Measurements from ENCODE around the gene BGLAP.
A peak's percentile ranks its signal among the peaks of the same experiment; 100 is the strongest.
"Not testable (repeated sequence)": the region's sequence is repeated elsewhere in the genome, so short reads cannot be mapped to it uniquely, and the experiment has no call there.

Gene BGLAP

GRCh38 chr1:156214024-156214748 is 27.8 kb upstream of the BGLAP start:
- peaks cover 9% of the 10 kb centered on the region for H3K36me3 ChIP-seq (ENCODE audit: low read depth)
- no peaks in the 10 kb centered on the region for H3K9me3 ChIP-seq (ENCODE audit: severe bottlenecking)
- no peaks in the 10 kb centered on the region for H3K27me3 ChIP-seq (ENCODE audit: insufficient read depth, poor library complexity, severe bottlenecking)
- H3K27ac ChIP-seq (ENCODE audit: poor library complexity, severe bottlenecking), result peak overlapping the region; percentile 75
- ATAC-seq (ENCODE audit: low read depth) (peak; percentile 9; the same call in 2 of the 3 replicates), DNase-seq (ENCODE audit: low spot score) (no peak)
- H3K4me3 ChIP-seq (ENCODE audit: severe bottlenecking), result peak overlapping the region; percentile 62
- TF ChIP-seq CTCF (IDR thresholded peaks at IDR 0.05; ENCODE audit: poor library complexity, severe bottlenecking), result no peak
- H3K4me1 ChIP-seq (ENCODE audit: insufficient read depth, poor library complexity, severe bottlenecking), result peaks cover 20% of the 10 kb centered on the region

- not testable (repeated sequence) for H3K4me3 ChIP-seq (ENCODE audit: severe bottlenecking); H3K9me3 ChIP-seq (ENCODE audit: severe bottlenecking); ATAC-seq (ENCODE audit: low read depth)
These were observed 25.5 kb upstream of the BGLAP start for GRCh38 chr1:156216361-156217086.

DNA sequence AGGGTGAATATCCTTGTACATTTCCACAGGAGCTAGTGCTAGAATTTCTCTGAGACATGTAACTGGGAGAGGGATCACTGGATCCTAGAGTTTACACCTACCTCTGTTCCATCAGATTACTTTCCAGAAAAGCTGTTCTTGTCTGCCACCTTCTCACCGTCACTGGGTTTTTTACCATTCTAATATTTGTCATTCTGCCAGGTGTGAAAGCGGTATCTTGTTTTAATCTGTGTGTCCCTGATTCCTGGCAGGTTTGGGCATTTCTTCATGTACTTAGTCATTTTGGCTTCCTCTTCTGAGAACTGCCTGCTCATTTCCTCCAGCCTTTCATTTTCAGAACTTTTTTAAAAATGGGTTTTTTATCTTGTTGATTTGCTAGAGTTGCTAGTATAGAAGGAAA is 24.1 kb upstream of the BGLAP start:
- H3K27me3 ChIP-seq (ENCODE audit: insufficient read depth, poor library complexity, severe bottlenecking), result no peaks in the 10 kb centered on the region
- ATAC-seq (ENCODE audit: low read depth), result no peak; the same call in 2 of the 3 replicates
- H3K9me3 ChIP-seq (ENCODE audit: severe bottlenecking), result no peaks in the 10 kb centered on the region
- no peak for DNase-seq (ENCODE audit: low spot score)
- peak overlapping the region; percentile 62 for H3K27ac ChIP-seq (ENCODE audit: poor library complexity, severe bottlenecking)
- no peak for TF ChIP-seq CTCF (IDR thresholded peaks at IDR 0.05; ENCODE audit: poor library complexity, severe bottlenecking)
- H3K36me3 ChIP-seq (ENCODE audit: low read depth), result peaks cover 29% of the 10 kb centered on the region
- peaks cover 20% of the 10 kb centered on the region for H3K4me1 ChIP-seq (ENCODE audit: insufficient read depth, poor library complexity, severe bottlenecking)
- H3K4me3 ChIP-seq (ENCODE audit: severe bottlenecking), result no peak overlapping the region

More at GRCh38 chr1:156216361-156217086, 25.5 kb upstream of the BGLAP start:
- not testable (repeated sequence) for H3K27me3 ChIP-seq (ENCODE audit: insufficient read depth, poor library complexity, severe bottlenecking); DNase-seq (ENCODE audit: low spot score)
- peaks cover 20% of the 10 kb centered on the region for H3K4me1 ChIP-seq (ENCODE audit: insufficient read depth, poor library complexity, severe bottlenecking)
- H3K27ac ChIP-seq (ENCODE audit: poor library complexity, severe bottlenecking), result peak overlapping the region; percentile 62
- peaks cover 21% of the 10 kb centered on the region for H3K36me3 ChIP-seq (ENCODE audit: low read depth)

- no peaks in the 10 kb centered on the region for H3K9me3 ChIP-seq (ENCODE audit: severe bottlenecking)
- no peak for ATAC-seq (ENCODE audit: low read depth)
- H3K4me1 ChIP-seq (ENCODE audit: insufficient read depth, poor library complexity, severe bottlenecking), result peaks cover 12% of the 10 kb centered on the region
- no peak overlapping the region for H3K4me3 ChIP-seq (ENCODE audit: severe bottlenecking)
- no peak for TF ChIP-seq CTCF (IDR thresholded peaks at IDR 0.05; ENCODE audit: poor library complexity, severe bottlenecking)
- peaks cover 35% of the 10 kb centered on the region for H3K36me3 ChIP-seq (ENCODE audit: low read depth)
- no peak overlapping the region for H3K27ac ChIP-seq (ENCODE audit: poor library complexity, severe bottlenecking)
- no peaks in the 10 kb centered on the region for H3K27me3 ChIP-seq (ENCODE audit: insufficient read depth, poor library complexity, severe bottlenecking)
- DNase-seq (ENCODE audit: low spot score), result no peak
These were observed 21.8 kb upstream of the BGLAP start for GRCh38 chr1:156220226-156220625.

DNA sequence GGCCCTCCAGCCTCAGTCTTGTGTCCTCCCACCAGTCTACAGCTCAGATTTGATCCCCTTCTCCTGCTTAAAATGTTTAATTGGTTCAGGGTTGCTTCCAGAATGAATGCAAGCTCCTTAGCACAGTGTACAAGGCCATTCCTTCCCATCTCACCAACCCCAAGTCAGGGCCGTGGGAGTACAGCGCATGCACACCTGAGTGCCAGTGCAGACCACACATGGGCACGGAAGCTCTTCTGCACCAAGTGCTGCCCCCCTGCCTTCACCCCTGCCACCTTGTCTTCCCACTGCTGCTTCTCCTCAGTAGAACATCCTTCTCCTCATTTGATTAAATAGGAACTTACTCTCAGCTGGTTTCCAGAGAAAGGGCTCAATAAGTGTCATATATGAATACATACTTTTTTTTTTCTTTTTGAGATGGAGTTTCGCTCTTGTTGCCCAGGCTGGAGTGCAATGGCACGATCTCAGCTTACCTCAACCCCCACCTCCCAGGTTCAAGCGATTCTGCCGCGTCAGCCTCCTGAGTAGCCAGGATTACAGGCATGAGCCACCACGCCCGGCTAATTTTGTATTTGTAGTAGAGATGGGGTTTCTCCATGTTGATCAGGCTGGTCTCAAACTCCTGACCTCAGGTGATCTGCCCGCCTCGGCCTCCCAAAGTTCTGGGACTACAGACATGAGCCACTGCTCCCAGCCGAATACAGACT is 19.8 kb upstream of the BGLAP start:
- H3K36me3 ChIP-seq (ENCODE audit: low read depth), result peaks cover 52% of the 10 kb centered on the region
- no peak for TF ChIP-seq CTCF (IDR thresholded peaks at IDR 0.05; ENCODE audit: poor library complexity, severe bottlenecking)
- no peak overlapping the region for H3K4me3 ChIP-seq (ENCODE audit: severe bottlenecking)
- ATAC-seq (ENCODE audit: low read depth) (no peak), DNase-seq (ENCODE audit: low spot score) (no peak)
- no peaks in the 10 kb centered on the region for H3K9me3 ChIP-seq (ENCODE audit: severe bottlenecking)
- H3K4me1 ChIP-seq (ENCODE audit: insufficient read depth, poor library complexity, severe bottlenecking), result peaks cover 12% of the 10 kb centered on the region
- no peaks in the 10 kb centered on the region for H3K27me3 ChIP-seq (ENCODE audit: insufficient read depth, poor library complexity, severe bottlenecking)
- H3K27ac ChIP-seq (ENCODE audit: poor library complexity, severe bottlenecking), result no peak overlapping the region

Data from RWPE2 (cell line).